ENCODE measurements around the gene LRP11. TPM values are rescaled to one million over a fixed set of nuclear protein-coding genes. Genes with fewer than 3 reads are reported as not detected.

LRP11 gene
- total and polyA plus RNA-seq, 2 of the 13 experiments (the other 11 are each of a cell fraction or from before 2014, with no cell fraction given): 32.4 to 48.9 TPM

DNA sequence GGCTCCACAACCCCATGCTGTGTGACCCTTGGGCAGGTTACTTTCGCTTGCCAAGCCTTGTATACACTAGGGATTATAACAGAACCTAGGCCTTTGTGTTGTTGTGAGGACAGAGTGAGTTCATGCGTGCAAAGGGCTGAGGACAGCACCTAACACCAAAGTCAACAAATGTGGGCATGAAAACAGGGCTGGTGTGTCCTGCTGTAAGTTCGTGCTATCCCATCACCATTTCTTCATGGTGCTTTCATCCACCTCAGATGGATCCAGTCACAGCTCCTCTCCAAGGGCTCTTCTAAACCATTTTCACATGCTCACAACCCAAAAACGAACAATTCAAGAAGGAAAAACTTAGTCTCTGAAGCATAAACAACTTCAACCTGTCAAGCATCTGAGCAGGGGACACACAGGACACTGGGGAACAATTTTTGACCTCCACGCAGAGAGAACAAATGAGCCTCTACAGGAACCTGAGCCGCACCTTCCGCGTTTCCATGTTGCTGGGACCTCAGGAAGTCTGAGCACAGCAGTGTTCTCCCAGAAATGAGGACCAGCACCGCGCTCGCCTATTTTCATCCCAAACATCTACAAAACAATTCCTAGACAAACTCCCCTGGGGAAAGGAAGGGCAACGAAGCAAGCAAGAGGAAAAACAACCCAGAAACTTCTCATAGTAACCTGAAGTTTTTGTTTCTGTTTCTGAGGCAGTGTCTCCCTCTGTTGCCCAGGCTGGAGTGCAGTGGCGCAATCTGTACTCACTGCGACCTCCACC is 3.1 kb downstream of the LRP11 start (continued):
- TF ChIP-seq ZBTB14 (CRISPR knock-in tag; IDR thresholded peaks at IDR 0.05): peak; percentile 20; the same call in 1 of the 2 replicates
- TF ChIP-seq FUBP1 (CRISPR knock-in tag; IDR thresholded peaks at IDR 0.05; ENCODE audit: borderline replicate concordance): no peak; the same call in 1 of the 2 replicates
- peak; percentile 95 for TF ChIP-seq GATAD2A (CRISPR knock-in tag; IDR thresholded peaks at IDR 0.05)
- peak; percentile 83 for TF ChIP-seq MLX (CRISPR knock-in tag; IDR thresholded peaks at IDR 0.05)
- peak; percentile 73; the same call in 1 of the 2 replicates for TF ChIP-seq ZNF160 (CRISPR knock-in tag; IDR thresholded peaks at IDR 0.05)
- peak; percentile 55; the same call in 1 of the 2 replicates for TF ChIP-seq KDM3A (CRISPR knock-in tag; IDR thresholded peaks at IDR 0.05; ENCODE audit: low read depth)
- TF ChIP-seq ZNF337 (CRISPR knock-in tag; IDR thresholded peaks at IDR 0.05; ENCODE audit: borderline replicate concordance, low read depth): peak; percentile 46; the same call in 1 of the 2 replicates
- TF ChIP-seq ZNF644 (CRISPR knock-in tag; IDR thresholded peaks at IDR 0.05; ENCODE audit: low read depth): peak; percentile 78
- no peak for TF ChIP-seq NFE2L1 (CRISPR knock-in tag; IDR thresholded peaks at IDR 0.05; ENCODE audit: borderline replicate concordance)
- TF ChIP-seq, protein P1, sequence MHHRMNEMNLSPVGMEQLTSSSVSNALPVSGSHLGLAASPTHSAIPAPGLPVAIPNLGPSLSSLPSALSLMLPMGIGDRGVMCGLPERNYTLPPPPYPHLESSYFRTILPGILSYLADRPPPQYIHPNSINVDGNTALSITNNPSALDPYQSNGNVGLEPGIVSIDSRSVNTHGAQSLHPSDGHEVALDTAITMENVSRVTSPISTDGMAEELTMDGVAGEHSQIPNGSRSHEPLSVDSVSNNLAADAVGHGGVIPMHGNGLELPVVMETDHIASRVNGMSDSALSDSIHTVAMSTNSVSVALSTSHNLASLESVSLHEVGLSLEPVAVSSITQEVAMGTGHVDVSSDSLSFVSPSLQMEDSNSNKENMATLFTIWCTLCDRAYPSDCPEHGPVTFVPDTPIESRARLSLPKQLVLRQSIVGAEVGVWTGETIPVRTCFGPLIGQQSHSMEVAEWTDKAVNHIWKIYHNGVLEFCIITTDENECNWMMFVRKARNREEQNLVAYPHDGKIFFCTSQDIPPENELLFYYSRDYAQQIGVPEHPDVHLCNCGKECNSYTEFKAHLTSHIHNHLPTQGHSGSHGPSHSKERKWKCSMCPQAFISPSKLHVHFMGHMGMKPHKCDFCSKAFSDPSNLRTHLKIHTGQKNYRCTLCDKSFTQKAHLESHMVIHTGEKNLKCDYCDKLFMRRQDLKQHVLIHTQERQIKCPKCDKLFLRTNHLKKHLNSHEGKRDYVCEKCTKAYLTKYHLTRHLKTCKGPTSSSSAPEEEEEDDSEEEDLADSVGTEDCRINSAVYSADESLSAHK (CRISPR knock-in tag; IDR thresholded peaks at IDR 0.05; ENCODE audit: borderline replicate concordance): no peak
- TF ChIP-seq, protein P2, sequence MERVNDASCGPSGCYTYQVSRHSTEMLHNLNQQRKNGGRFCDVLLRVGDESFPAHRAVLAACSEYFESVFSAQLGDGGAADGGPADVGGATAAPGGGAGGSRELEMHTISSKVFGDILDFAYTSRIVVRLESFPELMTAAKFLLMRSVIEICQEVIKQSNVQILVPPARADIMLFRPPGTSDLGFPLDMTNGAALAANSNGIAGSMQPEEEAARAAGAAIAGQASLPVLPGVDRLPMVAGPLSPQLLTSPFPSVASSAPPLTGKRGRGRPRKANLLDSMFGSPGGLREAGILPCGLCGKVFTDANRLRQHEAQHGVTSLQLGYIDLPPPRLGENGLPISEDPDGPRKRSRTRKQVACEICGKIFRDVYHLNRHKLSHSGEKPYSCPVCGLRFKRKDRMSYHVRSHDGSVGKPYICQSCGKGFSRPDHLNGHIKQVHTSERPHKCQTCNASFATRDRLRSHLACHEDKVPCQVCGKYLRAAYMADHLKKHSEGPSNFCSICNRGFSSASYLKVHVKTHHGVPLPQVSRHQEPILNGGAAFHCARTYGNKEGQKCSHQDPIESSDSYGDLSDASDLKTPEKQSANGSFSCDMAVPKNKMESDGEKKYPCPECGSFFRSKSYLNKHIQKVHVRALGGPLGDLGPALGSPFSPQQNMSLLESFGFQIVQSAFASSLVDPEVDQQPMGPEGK (CRISPR knock-in tag; IDR thresholded peaks at IDR 0.05): peak; percentile 74
- TF ChIP-seq ZNF260 (CRISPR knock-in tag; IDR thresholded peaks at IDR 0.05; ENCODE audit: borderline replicate concordance, low read depth): no peak
- TF ChIP-seq ZFP36L1 (CRISPR knock-in tag; IDR thresholded peaks at IDR 0.05): peak; percentile 82; the same call in 1 of the 2 replicates
- no peak; the same call in 1 of the 2 replicates for TF ChIP-seq ZNF670 (CRISPR knock-in tag; IDR thresholded peaks at IDR 0.05; ENCODE audit: borderline replicate concordance)
- TF ChIP-seq ZNF124 (CRISPR knock-in tag; IDR thresholded peaks at IDR 0.05): peak; percentile 91; the same call in 1 of the 2 replicates
- no peak for TF ChIP-seq ZNF703 (CRISPR knock-in tag; IDR thresholded peaks at IDR 0.05; ENCODE audit: borderline replicate concordance)
- peak; percentile 17; the same call in 1 of the 2 replicates for TF ChIP-seq ZNF350 (CRISPR knock-in tag; IDR thresholded peaks at IDR 0.05; ENCODE audit: borderline replicate concordance, low read depth)
- TF ChIP-seq SRSF4 (IDR thresholded peaks at IDR 0.05; ENCODE audit: low read depth, low read length, poor library complexity, severe bottlenecking): no peak
